Measurements from ENCODE around the gene SLC36A2. TPM values are rescaled to one million over a fixed set of nuclear protein-coding genes. Genes with fewer than 3 reads are reported as not detected.
"Not testable (repeated sequence)": the region's sequence is repeated elsewhere in the genome, so short reads cannot be mapped to it uniquely, and the experiment has no call there.

SLC36A2 gene
- total RNA-seq, 5 donors from 2014 or later (not counting 1 experiment from before 2014, with no cell fraction given), result not detected

- no peak for DNase-seq
- peaks cover 0 to 7% of the 10 kb centered on the region in 2 donors for H3K27me3 Mint-ChIP-seq
- no peaks in the 10 kb centered on the region for H3K36me3 ChIP-seq (ENCODE audit: control insufficient read depth in 2 of 2, extremely low read depth in 1 of 2, insufficient read depth in 1 of 2, low read length in 1 of 2)
- WGBS (ENCODE audit: insufficient coverage), result no CpG with 5 or more reads among the region's 1 CpG
- H3K27me3 ChIP-seq (replicated peaks in 1 of 2; ENCODE audit: control insufficient read depth in 2 of 2, extremely low read depth in 1 of 2, insufficient read depth in 2 of 2, low read length in 1 of 2), result no peaks in the 10 kb centered on the region
- H3K4me3 ChIP-seq (ENCODE audit: control insufficient read depth in 1 of 2, extremely low read depth in 1 of 2, low read length in 1 of 2), result no peak overlapping the region
- no peaks in the 10 kb centered on the region for H3K4me1 Mint-ChIP-seq
- ATAC-seq (replicated peaks in 1 of 4), result no peak
- H3K9me3 Mint-ChIP-seq, result no peaks in the 10 kb centered on the region
- H3K4me1 ChIP-seq (ENCODE audit: control insufficient read depth in 1 of 2, extremely low read depth in 1 of 2, insufficient read depth in 2 of 2, low read length in 2 of 2), result no peaks in the 10 kb centered on the region
- no peak overlapping the region for H3K27ac Mint-ChIP-seq
- H3K4me3 Mint-ChIP-seq, result no peak overlapping the region
- ChIA-PET CTCF (no interaction called here), POLR2A (no interaction called here)
- no peak overlapping the region for H3K27ac ChIP-seq (ENCODE audit: low read length)
- H3K36me3 Mint-ChIP-seq, result no peaks in the 10 kb centered on the region
- H3K9me3 ChIP-seq, result no peaks in the 10 kb centered on the region
Measured at GRCh38 chr5:151374539-151374938, 27.2 kb upstream of the SLC36A2 start.

GRCh38 chr5:151367038-151367437 is 19.7 kb upstream of the SLC36A2 start:
- WGBS (ENCODE audit: insufficient coverage), result 51% methylated on average over 3 of the region's 6 CpGs
- H3K4me1 ChIP-seq (ENCODE audit: control insufficient read depth in 1 of 2, extremely low read depth in 1 of 2, insufficient read depth in 2 of 2, low read length in 2 of 2), result not testable (repeated sequence)
- H3K9me3 Mint-ChIP-seq, result peaks cover 32 to 51% (median 49%) of the 10 kb centered on the region in 3 donors

GRCh38 chr5:151363673-151364072 is 16.3 kb upstream of the SLC36A2 start:
- Histone ChIP-seq H3K4me3 (ENCODE audit: control insufficient read depth in 1 of 2, extremely low read depth in 1 of 2, low read length in 1 of 2) (no peak overlapping the region), H3K4me1 (ENCODE audit: control insufficient read depth in 1 of 2, extremely low read depth in 1 of 2, insufficient read depth in 2 of 2, low read length in 2 of 2) (no peaks in the 10 kb centered on the region), H3K36me3 (ENCODE audit: control insufficient read depth in 2 of 2, extremely low read depth in 1 of 2, insufficient read depth in 1 of 2, low read length in 1 of 2) (no peaks in the 10 kb centered on the region), H3K27me3 (replicated peaks in 1 of 2; ENCODE audit: control insufficient read depth in 2 of 2, extremely low read depth in 1 of 2, insufficient read depth in 2 of 2, low read length in 1 of 2) (peaks cover 0 to 6% of the 10 kb centered on the region in 2 experiments), H3K9me3 (peaks cover 4% of the 10 kb centered on the region), H3K27ac (ENCODE audit: low read length) (no peak overlapping the region)
- Mint-ChIP-seq H3K36me3 (peaks cover 7% of the 10 kb centered on the region), H3K4me3 (no peak overlapping the region), H3K4me1 (no peaks in the 10 kb centered on the region), H3K27ac (no peak overlapping the region), H3K9me3 (peaks cover 27 to 55% (median 53%) of the 10 kb centered on the region in 3 donors), H3K27me3 (peaks cover 10 to 12% of the 10 kb centered on the region in 2 donors)
- ATAC-seq (replicated peaks in 1 of 4), result no peak
- DNase-seq, result no peak
- POLR2A ChIA-PET, result no interaction called here
- CTCF ChIA-PET, result no interaction called here

More at GRCh38 chr5:151367038-151367437, 19.7 kb upstream of the SLC36A2 start:
- H3K27me3 Mint-ChIP-seq, result peaks cover 10 to 20% of the 10 kb centered on the region in 2 donors
- POLR2A ChIA-PET; H3K4me3 Mint-ChIP-seq; H3K27ac ChIP-seq (ENCODE audit: low read length); H3K4me3 ChIP-seq (ENCODE audit: control insufficient read depth in 1 of 2, extremely low read depth in 1 of 2, low read length in 1 of 2); H3K4me1 Mint-ChIP-seq; ATAC-seq (replicated peaks in 1 of 4); H3K36me3 Mint-ChIP-seq; H3K9me3 ChIP-seq; H3K27me3 ChIP-seq (replicated peaks in 1 of 2; ENCODE audit: control insufficient read depth in 2 of 2, extremely low read depth in 1 of 2, insufficient read depth in 2 of 2, low read length in 1 of 2); H3K36me3 ChIP-seq (ENCODE audit: control insufficient read depth in 2 of 2, extremely low read depth in 1 of 2, insufficient read depth in 1 of 2, low read length in 1 of 2); CTCF ChIA-PET; H3K27ac Mint-ChIP-seq: not testable (repeated sequence)
- DNase-seq, result peak in 1 of 35 experiments; percentile 1

GRCh38 chr5:151362970-151363369 is 15.6 kb upstream of the SLC36A2 start:
- H3K36me3 Mint-ChIP-seq, result peaks cover 7% of the 10 kb centered on the region
- no peak overlapping the region for H3K4me3 Mint-ChIP-seq
- Histone ChIP-seq H3K9me3 (peaks cover 3% of the 10 kb centered on the region), H3K4me3 (ENCODE audit: control insufficient read depth in 1 of 2, extremely low read depth in 1 of 2, low read length in 1 of 2) (no peak overlapping the region), H3K4me1 (ENCODE audit: control insufficient read depth in 1 of 2, extremely low read depth in 1 of 2, insufficient read depth in 2 of 2, low read length in 2 of 2) (no peaks in the 10 kb centered on the region), H3K27ac (ENCODE audit: low read length) (no peak overlapping the region), H3K27me3 (replicated peaks in 1 of 2; ENCODE audit: control insufficient read depth in 2 of 2, extremely low read depth in 1 of 2, insufficient read depth in 2 of 2, low read length in 1 of 2) (peaks cover 0 to 9% of the 10 kb centered on the region in 2 experiments), H3K36me3 (ENCODE audit: control insufficient read depth in 2 of 2, extremely low read depth in 1 of 2, insufficient read depth in 1 of 2, low read length in 1 of 2) (no peaks in the 10 kb centered on the region)
- 29% methylated on average over 1 of the region's 3 CpGs for WGBS (ENCODE audit: insufficient coverage)
- H3K4me1 Mint-ChIP-seq, result no peaks in the 10 kb centered on the region
- H3K27ac Mint-ChIP-seq, result no peak overlapping the region
- DNase-seq (no peak), ATAC-seq (replicated peaks in 1 of 4) (no peak)
- POLR2A ChIA-PET, result no interaction called here
- CTCF ChIA-PET, result no interaction called here
- H3K9me3 Mint-ChIP-seq, result peaks cover 27 to 48% (median 46%) of the 10 kb centered on the region in 3 donors
- H3K27me3 Mint-ChIP-seq, result peaks cover 10 to 12% of the 10 kb centered on the region in 2 donors

- H3K27ac Mint-ChIP-seq, result no peak overlapping the region
- POLR2A ChIA-PET, result no interaction called here
- no CpG with 5 or more reads among the region's 2 CpGs for WGBS (ENCODE audit: insufficient coverage)
Measured at GRCh38 chr5:151359391-151359790, 12.0 kb upstream of the SLC36A2 start.

GRCh38 chr5:151357792-151358191 is 10.4 kb upstream of the SLC36A2 start:
- Histone ChIP-seq H3K36me3 (ENCODE audit: control insufficient read depth in 2 of 2, extremely low read depth in 1 of 2, insufficient read depth in 1 of 2, low read length in 1 of 2) (no peaks in the 10 kb centered on the region), H3K9me3 (no peaks in the 10 kb centered on the region), H3K4me3 (ENCODE audit: control insufficient read depth in 1 of 2, extremely low read depth in 1 of 2, low read length in 1 of 2) (no peak overlapping the region), H3K27ac (ENCODE audit: low read length) (no peak overlapping the region), H3K27me3 (replicated peaks in 1 of 2; ENCODE audit: control insufficient read depth in 2 of 2, extremely low read depth in 1 of 2, insufficient read depth in 2 of 2, low read length in 1 of 2) (peaks cover 0 to 3% of the 10 kb centered on the region in 2 experiments), H3K4me1 (ENCODE audit: control insufficient read depth in 1 of 2, extremely low read depth in 1 of 2, insufficient read depth in 2 of 2, low read length in 2 of 2) (no peaks in the 10 kb centered on the region)
- Mint-ChIP-seq H3K27ac (no peak overlapping the region), H3K4me1 (no peaks in the 10 kb centered on the region), H3K4me3 (no peak overlapping the region), H3K27me3 (peaks cover 10 to 14% of the 10 kb centered on the region in 2 donors), H3K9me3 (peaks cover 2 to 15% (median 14%) of the 10 kb centered on the region in 3 donors), H3K36me3 (no peaks in the 10 kb centered on the region)
- ATAC-seq (replicated peaks in 1 of 4), result no peak
- WGBS (ENCODE audit: insufficient coverage), result no CpG with 5 or more reads among the region's 2 CpGs
- CTCF ChIA-PET, result no interaction called here
- POLR2A ChIA-PET, result no interaction called here
- DNase-seq, result no peak

More at GRCh38 chr5:151359391-151359790, 12.0 kb upstream of the SLC36A2 start:
- peaks cover 10 to 12% of the 10 kb centered on the region in 2 donors for H3K27me3 Mint-ChIP-seq
- peaks cover 0 to 3% of the 10 kb centered on the region in 2 experiments for H3K27me3 ChIP-seq (replicated peaks in 1 of 2; ENCODE audit: control insufficient read depth in 2 of 2, extremely low read depth in 1 of 2, insufficient read depth in 2 of 2, low read length in 1 of 2)
- H3K36me3 ChIP-seq (ENCODE audit: control insufficient read depth in 2 of 2, extremely low read depth in 1 of 2, insufficient read depth in 1 of 2, low read length in 1 of 2), result no peaks in the 10 kb centered on the region
- no peaks in the 10 kb centered on the region for H3K4me1 ChIP-seq (ENCODE audit: control insufficient read depth in 1 of 2, extremely low read depth in 1 of 2, insufficient read depth in 2 of 2, low read length in 2 of 2)
- CTCF ChIA-PET, result no interaction called here
- no peaks in the 10 kb centered on the region for H3K4me1 Mint-ChIP-seq
- H3K27ac ChIP-seq (ENCODE audit: low read length), result no peak overlapping the region
- no peaks in the 10 kb centered on the region for H3K9me3 ChIP-seq
- no peak overlapping the region for H3K4me3 Mint-ChIP-seq
- H3K4me3 ChIP-seq (ENCODE audit: control insufficient read depth in 1 of 2, extremely low read depth in 1 of 2, low read length in 1 of 2), result no peak overlapping the region
- no peak for ATAC-seq (replicated peaks in 1 of 4)
- H3K9me3 Mint-ChIP-seq, result peaks cover 11 to 25% (median 22%) of the 10 kb centered on the region in 3 donors
- H3K36me3 Mint-ChIP-seq, result no peaks in the 10 kb centered on the region
- DNase-seq, result no peak

GRCh38 chr5:151357097-151357496 is 9.7 kb upstream of the SLC36A2 start:
- Mint-ChIP-seq H3K27ac (no peak overlapping the region), H3K9me3 (peaks cover 0 to 11% (median 10%) of the 10 kb centered on the region in 3 donors), H3K27me3 (peaks cover 12 to 18% of the 10 kb centered on the region in 2 donors), H3K4me1 (no peaks in the 10 kb centered on the region), H3K36me3 (no peaks in the 10 kb centered on the region), H3K4me3 (no peak overlapping the region)
- no peaks in the 10 kb centered on the region for H3K9me3 ChIP-seq
- H3K4me1 ChIP-seq (ENCODE audit: control insufficient read depth in 1 of 2, extremely low read depth in 1 of 2, insufficient read depth in 2 of 2, low read length in 2 of 2), result no peaks in the 10 kb centered on the region
- peaks cover 0 to 3% of the 10 kb centered on the region in 2 experiments for H3K27me3 ChIP-seq (replicated peaks in 1 of 2; ENCODE audit: control insufficient read depth in 2 of 2, extremely low read depth in 1 of 2, insufficient read depth in 2 of 2, low read length in 1 of 2)
- no peak for DNase-seq
- no peaks in the 10 kb centered on the region for H3K36me3 ChIP-seq (ENCODE audit: control insufficient read depth in 2 of 2, extremely low read depth in 1 of 2, insufficient read depth in 1 of 2, low read length in 1 of 2)
- ChIA-PET POLR2A (no interaction called here), CTCF (no interaction called here)
- no CpG with 5 or more reads among the region's 3 CpGs for WGBS (ENCODE audit: insufficient coverage)
- no peak overlapping the region for H3K27ac ChIP-seq (ENCODE audit: low read length)
- no peak overlapping the region for H3K4me3 ChIP-seq (ENCODE audit: control insufficient read depth in 1 of 2, extremely low read depth in 1 of 2, low read length in 1 of 2)
- no peak for ATAC-seq (replicated peaks in 1 of 4)
